Epithelial cell of esophagus (primary cell): ENCODE results near the gene CIBAR2.

ENCODE experiments used
- DNase-seq: peaks from one replicate; pipeline ENCODE4 v3.0.0; 2010; ENCODE audit warnings: low read depth
- H3K4me3 ChIP-seq: 2 replicates; pipeline ENCODE4 v1.5.1; 2011; ENCODE audit warnings: mild to moderate bottlenecking, low read length, control low read depth
- TF ChIP-seq, protein P1 (sequence below): IDR thresholded peaks from 2 replicates; pipeline ENCODE4 v1.5.1; 2011; ENCODE audit warnings: low read depth, mild to moderate bottlenecking, low read length, control low read depth, inconsistent platforms; ENCODE audit not compliant: insufficient read depth; ENCODE audit errors: missing control alignments

Gene CIBAR2

DNA sequence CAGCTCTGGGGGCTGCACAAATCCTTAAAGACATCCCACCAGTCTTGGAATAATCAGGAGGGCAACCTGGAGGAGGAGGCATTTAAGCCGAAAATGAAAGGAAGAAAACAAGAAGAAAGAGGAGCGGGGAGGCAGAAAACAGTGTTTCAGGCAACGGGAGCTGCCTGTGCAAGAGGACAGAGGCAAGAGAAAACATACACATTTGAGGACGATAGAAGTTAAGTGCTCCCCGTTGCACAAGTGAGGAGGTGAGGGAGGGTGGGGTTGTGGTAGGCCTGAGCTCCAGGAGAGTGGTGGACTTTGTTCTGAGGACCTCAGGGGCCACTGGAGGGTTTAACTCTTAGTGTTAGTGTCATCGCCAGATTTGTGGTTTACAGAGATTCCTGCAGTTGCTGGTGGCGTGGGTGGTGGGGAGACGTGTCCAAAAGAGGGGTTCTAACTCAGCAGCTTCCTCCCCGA is 27.6 kb upstream of the CIBAR2 start:
- DNase-seq: no peak
- no peak overlapping the region for H3K4me3 ChIP-seq
- TF ChIP-seq, protein P1, sequence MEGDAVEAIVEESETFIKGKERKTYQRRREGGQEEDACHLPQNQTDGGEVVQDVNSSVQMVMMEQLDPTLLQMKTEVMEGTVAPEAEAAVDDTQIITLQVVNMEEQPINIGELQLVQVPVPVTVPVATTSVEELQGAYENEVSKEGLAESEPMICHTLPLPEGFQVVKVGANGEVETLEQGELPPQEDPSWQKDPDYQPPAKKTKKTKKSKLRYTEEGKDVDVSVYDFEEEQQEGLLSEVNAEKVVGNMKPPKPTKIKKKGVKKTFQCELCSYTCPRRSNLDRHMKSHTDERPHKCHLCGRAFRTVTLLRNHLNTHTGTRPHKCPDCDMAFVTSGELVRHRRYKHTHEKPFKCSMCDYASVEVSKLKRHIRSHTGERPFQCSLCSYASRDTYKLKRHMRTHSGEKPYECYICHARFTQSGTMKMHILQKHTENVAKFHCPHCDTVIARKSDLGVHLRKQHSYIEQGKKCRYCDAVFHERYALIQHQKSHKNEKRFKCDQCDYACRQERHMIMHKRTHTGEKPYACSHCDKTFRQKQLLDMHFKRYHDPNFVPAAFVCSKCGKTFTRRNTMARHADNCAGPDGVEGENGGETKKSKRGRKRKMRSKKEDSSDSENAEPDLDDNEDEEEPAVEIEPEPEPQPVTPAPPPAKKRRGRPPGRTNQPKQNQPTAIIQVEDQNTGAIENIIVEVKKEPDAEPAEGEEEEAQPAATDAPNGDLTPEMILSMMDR: no peak

DNA sequence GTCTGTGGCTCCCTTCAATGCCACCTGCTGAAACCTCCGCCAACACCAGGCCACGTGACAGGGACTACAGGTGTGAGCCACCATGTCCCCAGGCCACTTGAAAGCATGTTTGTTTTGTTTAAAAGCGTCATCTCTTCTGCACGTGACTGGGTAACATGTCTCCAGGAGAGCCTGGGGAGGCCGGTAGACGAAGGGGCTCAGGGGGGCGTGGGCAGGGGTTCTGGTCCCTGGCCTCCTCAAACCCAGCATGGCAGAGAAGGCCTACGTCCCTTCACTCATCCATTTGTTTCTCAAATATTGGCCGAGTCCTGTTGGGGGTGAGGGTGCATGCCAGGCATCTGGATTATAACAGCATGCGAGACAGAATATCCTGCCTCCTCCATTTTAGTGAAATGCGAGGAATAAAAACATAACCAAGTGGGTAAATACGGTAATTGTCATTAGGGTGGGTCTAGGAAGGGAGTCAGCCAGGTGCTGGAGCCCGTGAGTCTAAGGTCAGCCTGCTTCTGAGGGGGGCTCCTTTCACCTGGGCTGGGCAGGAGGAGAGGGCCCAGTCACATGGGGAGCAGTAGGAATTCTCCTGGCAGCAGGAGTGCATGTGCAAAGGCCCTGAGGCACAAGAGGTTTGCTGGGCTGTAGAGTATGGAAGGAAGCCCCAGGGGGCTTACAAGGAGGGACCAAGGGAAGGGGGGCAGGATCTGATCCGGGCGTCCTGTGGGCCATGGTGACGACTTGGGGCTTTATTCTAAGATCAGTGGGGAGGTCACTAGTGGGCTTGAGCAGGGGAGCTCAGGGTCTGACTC is 26.8 kb upstream of the CIBAR2 start:
- TF ChIP-seq, protein P1: no peak
- H3K4me3 ChIP-seq: no peak overlapping the region
- DNase-seq: no peak

DNA sequence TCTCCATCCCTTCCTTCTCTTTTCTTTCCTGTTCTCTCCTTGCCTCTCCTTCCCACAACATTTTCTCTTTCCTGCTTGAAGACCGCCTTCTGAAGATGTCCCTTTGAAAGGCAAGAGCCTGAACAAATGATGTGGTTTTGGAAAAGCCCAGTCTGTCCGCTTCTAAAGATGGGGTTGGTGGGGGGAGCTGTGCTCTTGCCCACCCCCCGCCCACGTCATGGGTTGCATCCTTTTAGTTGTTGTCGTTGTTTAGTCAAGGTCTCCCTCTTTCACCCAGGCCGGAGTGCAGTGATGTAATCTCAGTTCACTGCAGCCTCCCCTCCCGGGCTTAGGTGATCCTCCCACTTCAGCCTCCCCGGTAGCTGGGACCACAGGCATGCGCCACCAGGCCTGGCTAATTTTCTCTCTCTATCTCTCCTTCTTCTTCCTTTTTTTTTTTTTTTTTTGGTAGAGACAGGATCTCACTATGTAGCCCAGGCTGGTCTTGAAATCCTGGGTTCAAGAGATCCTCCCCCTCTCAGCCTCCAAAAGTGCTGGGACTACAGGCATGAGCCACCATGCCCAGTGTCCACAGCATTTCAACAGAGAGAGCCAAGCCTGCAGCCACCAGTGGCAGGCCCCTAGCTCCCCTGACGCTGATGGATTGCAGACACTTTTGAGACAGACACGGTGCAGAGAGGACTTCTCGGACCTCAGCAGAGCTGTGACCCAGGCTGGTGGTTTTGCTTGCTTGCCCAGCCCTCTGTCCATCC is 26.0 kb upstream of the CIBAR2 start:
- no peak overlapping the region for H3K4me3 ChIP-seq
- DNase-seq: no peak
- TF ChIP-seq, protein P1: no peak

DNA sequence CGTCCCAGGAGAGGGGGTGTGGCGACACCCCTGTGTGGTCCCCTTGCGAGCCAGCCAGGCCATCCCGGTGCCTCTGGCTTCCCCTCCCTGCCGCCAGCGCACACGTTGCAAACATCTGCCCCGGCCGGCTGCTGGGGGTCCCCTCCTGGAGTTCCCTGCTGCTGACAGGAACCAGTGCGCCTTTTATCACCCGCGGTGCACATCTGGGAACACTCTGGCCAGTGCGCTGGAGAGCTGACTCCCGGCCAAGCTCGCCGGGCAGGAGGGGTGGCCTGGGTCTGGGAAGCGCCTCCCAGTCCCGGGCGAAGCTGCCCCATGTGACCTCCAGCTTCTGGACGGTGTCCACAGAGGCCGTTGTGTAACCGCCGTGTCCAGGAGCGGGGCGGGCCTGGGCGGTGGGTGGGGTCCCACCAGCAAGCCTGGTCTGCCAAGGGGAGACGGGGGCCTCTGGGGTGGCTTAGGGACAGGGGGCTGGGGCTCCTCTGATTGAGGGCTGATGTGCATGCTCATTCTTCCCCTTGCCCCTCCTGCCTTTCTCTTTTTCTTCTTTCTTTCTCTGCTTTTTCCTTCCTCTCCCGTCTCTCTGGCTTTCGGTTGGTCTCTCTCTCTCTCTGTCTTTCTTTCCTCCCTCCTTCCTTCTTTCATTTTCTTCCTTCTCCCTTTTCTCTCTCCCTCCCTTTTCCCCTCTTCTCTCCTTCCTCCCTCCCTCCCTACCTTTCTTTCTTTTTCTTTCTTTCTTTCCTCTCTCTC is 25.2 kb upstream of the CIBAR2 start:
- TF ChIP-seq, protein P1: no peak
- DNase-seq: no peak
- no peak overlapping the region for H3K4me3 ChIP-seq

DNA sequence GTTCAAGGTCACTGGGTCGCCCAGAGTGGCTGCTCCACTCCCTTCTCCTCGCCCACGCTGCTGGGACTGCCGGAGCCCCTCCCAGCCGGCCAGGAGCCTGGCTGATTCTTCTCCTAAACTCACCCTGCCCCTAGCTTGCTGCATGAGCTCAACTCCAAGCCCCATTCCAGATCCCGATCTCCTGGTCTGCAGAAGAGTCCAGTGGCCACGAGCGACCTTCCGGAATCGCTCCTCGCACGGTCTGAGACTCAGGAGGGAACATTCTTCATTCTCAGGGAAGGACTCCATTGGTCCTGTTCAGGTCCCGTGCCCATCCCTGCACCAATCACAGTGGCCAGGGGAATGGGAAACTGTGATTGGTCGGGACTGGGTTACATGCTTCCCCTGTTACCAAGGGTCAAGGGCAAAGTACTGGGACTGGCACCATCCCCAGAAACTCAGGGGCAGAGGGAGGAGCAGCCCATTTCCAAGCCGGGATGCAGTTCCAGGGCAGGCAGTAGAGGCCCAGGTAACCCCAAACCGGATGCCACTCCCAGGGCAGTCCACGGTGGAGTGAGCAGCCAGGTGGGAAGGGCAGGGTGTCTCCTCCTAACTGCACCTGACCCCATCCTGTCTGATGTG is 24.5 kb upstream of the CIBAR2 start:
- no peak overlapping the region for H3K4me3 ChIP-seq
- no peak for DNase-seq
- TF ChIP-seq, protein P1: no peak

DNA sequence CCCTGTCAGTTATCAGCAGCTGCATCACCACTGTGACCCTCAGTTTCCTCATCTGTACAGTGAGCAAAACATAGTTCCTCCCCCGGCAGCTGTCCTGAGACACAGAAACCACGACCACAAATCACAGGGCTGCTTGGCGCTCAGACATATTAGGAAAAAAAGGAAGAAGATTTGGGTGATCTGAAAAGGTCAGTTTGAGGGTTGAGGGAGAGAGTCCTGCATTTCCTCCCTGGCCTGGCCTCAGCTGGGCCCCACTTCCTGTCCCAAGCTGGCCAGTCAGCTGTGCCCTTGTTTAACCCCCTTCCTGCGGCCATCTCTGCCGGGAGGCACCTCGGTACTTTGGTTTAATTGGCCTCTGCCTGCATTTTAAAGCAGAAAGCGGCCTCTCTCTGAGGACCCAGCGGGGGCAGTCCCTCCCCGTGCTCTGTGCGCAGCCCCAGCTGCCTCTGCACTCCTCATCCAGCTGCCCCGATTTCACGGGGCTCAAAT is 24.0 kb upstream of the CIBAR2 start:
- TF ChIP-seq, protein P1: no peak
- DNase-seq: no peak
- H3K4me3 ChIP-seq: no peak overlapping the region
